ENCODE data around the gene KMT5B.
"Not testable (repeated sequence)": the region's sequence is repeated elsewhere in the genome, so short reads cannot be mapped to it uniquely, and the experiment has no call there.

The KMT5B gene

GRCh38 chr11:68213135-68213515, at the start of gene KMT5B:
Gene KMT5B, minus strand, starts transcription at chr11:68213296. Its CDS starts 23,220 bp downstream, at chr11:68190076.
- DNase-seq = peak; percentile 29

- DNase-seq = no peak
Observed at GRCh38 chr11:68262544-68262827, 49.4 kb upstream of the KMT5B start.

- DNase-seq = no peak
Observed at GRCh38 chr11:68261749-68262543, 48.9 kb upstream of the KMT5B start.

- no peak for DNase-seq
Observed at GRCh38 chr11:68261006-68261405, 47.9 kb upstream of the KMT5B start.

GRCh38 chr11:68260484-68260883, 47.4 kb upstream of the KMT5B start:
- no peak for DNase-seq

GRCh38 chr11:68259122-68259959, 46.2 kb upstream of the KMT5B start:
- DNase-seq = no peak

- DNase-seq = no peak
Observed at GRCh38 chr11:68258363-68258765, 45.3 kb upstream of the KMT5B start.

- DNase-seq = peak; percentile 90
Observed at GRCh38 chr11:68257477-68258362, 44.6 kb upstream of the KMT5B start.

GRCh38 chr11:68256331-68256741, 43.2 kb upstream of the KMT5B start:
- DNase-seq = no peak

GRCh38 chr11:68255526-68255925, 42.4 kb upstream of the KMT5B start:
- DNase-seq = no peak

- DNase-seq = no peak
Observed at GRCh38 chr11:68254421-68254820, 41.3 kb upstream of the KMT5B start.

GRCh38 chr11:68251765-68252164, 38.7 kb upstream of the KMT5B start:
- DNase-seq = no peak

- DNase-seq = not testable (repeated sequence)
Observed at GRCh38 chr11:68244912-68245311, 31.8 kb upstream of the KMT5B start.

- DNase-seq = not testable (repeated sequence)
Observed at GRCh38 chr11:68243847-68244246, 30.8 kb upstream of the KMT5B start.

- DNase-seq = no peak
Observed at GRCh38 chr11:68242616-68243015, 29.5 kb upstream of the KMT5B start.

- no peak for DNase-seq
Observed at GRCh38 chr11:68231621-68232020, 18.5 kb upstream of the KMT5B start.

GRCh38 chr11:68229601-68230000, 16.5 kb upstream of the KMT5B start:
- no peak for DNase-seq

- DNase-seq = no peak
Observed at GRCh38 chr11:68226421-68226820, 13.3 kb upstream of the KMT5B start.

GRCh38 chr11:68224606-68225005, 11.5 kb upstream of the KMT5B start:
- DNase-seq = no peak

- no peak for DNase-seq
Observed at GRCh38 chr11:68223275-68223674, 10.2 kb upstream of the KMT5B start.

GRCh38 chr11:68221406-68221805, 8.3 kb upstream of the KMT5B start:
- DNase-seq = no peak

- no peak for DNase-seq
Observed at GRCh38 chr11:68216171-68216938, 3.3 kb upstream of the KMT5B start.

Measured in CD4-positive, alpha-beta T cell treated with Interleukin-15 for 1 hour (primary cell).